SK-N-SH treated with all-trans-retinoic acid at 6 μM for 48 hours (cell line): ENCODE data around the gene BACH2.

Experiments used
- ATAC-seq: fragments of 200-7000 bp; cut with Tn5 transposase; 3 replicates; pipeline ENCODE4 v1.9.1; 2020; ENCODE audit warnings: mild to moderate bottlenecking, moderate library complexity
- ARNTL ChIP-seq: fragments of 450-650 bp; formaldehyde crosslinking; IDR thresholded peaks from 2 replicates; pipeline ENCODE4 v1.5.0; 2020; ENCODE audit warnings: low read depth, mild to moderate bottlenecking, moderate library complexity, borderline replicate concordance
- BACH2 ChIP-seq: fragments of 250-450 bp; sonication (Bioruptor Pico); IDR thresholded peaks from 2 replicates; pipeline ENCODE4 v1.9.0; 2021; ENCODE audit warnings: mild to moderate bottlenecking, borderline replicate concordance
- CREB5 ChIP-seq: fragments of 250-450 bp; sonication (Bioruptor Pico); IDR thresholded peaks from 2 replicates; pipeline ENCODE4 v1.5.1; 2020; ENCODE audit warnings: low read depth, mild to moderate bottlenecking, moderate library complexity
- CSDC2 ChIP-seq: fragments of 250-450 bp; sonication (Bioruptor Pico); IDR thresholded peaks from 2 replicates; pipeline ENCODE4 v1.5.0; 2020; ENCODE audit warnings: mild to moderate bottlenecking, moderate library complexity
- CSRNP3 ChIP-seq: fragments of 250-450 bp; sonication (Bioruptor Pico); IDR thresholded peaks from 2 replicates; pipeline ENCODE4 v1.5.1; 2021; ENCODE audit warnings: mild to moderate bottlenecking, moderate library complexity
- ESRRG ChIP-seq: fragments of 250-450 bp; sonication (Bioruptor Pico); IDR thresholded peaks from 2 replicates; pipeline ENCODE4 v1.6.1; 2021; ENCODE audit warnings: mild to moderate bottlenecking
- GLIS3 ChIP-seq: fragments of 250-450 bp; sonication (Bioruptor Pico); IDR thresholded peaks from 2 replicates; pipeline ENCODE4 v1.5.0; 2020; ENCODE audit warnings: mild to moderate bottlenecking, moderate library complexity
- OSR1 ChIP-seq: fragments of 250-450 bp; sonication (Bioruptor Pico); IDR thresholded peaks from 2 replicates; pipeline ENCODE4 v1.8.0; 2022; ENCODE audit warnings: moderate library complexity, mild to moderate bottlenecking, inconsistent platforms
- PPARA ChIP-seq: fragments of 250-450 bp; sonication (Bioruptor Pico); IDR thresholded peaks from 2 replicates; pipeline ENCODE4 v1.5.0; 2020; ENCODE audit warnings: mild to moderate bottlenecking, borderline replicate concordance
- RARB ChIP-seq: fragments of 250-450 bp; sonication (Bioruptor Pico); IDR thresholded peaks from 2 replicates; pipeline ENCODE4 v1.8.0; 2021; ENCODE audit warnings: mild to moderate bottlenecking, moderate library complexity
- SNAI2 ChIP-seq: fragments of 250-450 bp; sonication (Bioruptor Pico); IDR thresholded peaks from 2 replicates; pipeline ENCODE4 v1.5.0; 2020; ENCODE audit warnings: mild to moderate bottlenecking, moderate library complexity
- TCF4 ChIP-seq: fragments of 250-450 bp; sonication (Bioruptor Pico); IDR thresholded peaks from 2 replicates; pipeline ENCODE4 v1.8.0; 2021; ENCODE audit warnings: mild to moderate bottlenecking, moderate library complexity, borderline replicate concordance
- TOX ChIP-seq: fragments of 250-450 bp; sonication (Bioruptor Pico); IDR thresholded peaks from 2 replicates; pipeline ENCODE4 v1.8.0; 2021; ENCODE audit warnings: mild to moderate bottlenecking, moderate library complexity, borderline replicate concordance
- TSHZ2 ChIP-seq: fragments of 250-450 bp; sonication (Bioruptor Pico); IDR thresholded peaks from 2 replicates; pipeline ENCODE4 v1.5.0; 2020; ENCODE audit warnings: mild to moderate bottlenecking, moderate library complexity
- ZC3H10 ChIP-seq: fragments of 250-450 bp; sonication (Bioruptor Pico); IDR thresholded peaks from 2 replicates; pipeline ENCODE4 v1.5.1; 2021; ENCODE audit warnings: mild to moderate bottlenecking, moderate library complexity
- ZFP3 ChIP-seq: fragments of 250-450 bp; sonication (Bioruptor Pico); IDR thresholded peaks from 2 replicates; pipeline ENCODE4 v1.5.0; 2020; ENCODE audit warnings: mild to moderate bottlenecking, moderate library complexity
- ZFP30 ChIP-seq: fragments of 450-650 bp; formaldehyde crosslinking; IDR thresholded peaks from 2 replicates; pipeline ENCODE4 v1.5.0; 2022; ENCODE audit warnings: mild to moderate bottlenecking, moderate library complexity
- ZNF565 ChIP-seq: fragments of 450-650 bp; formaldehyde crosslinking; conservative IDR thresholded peaks from 2 replicates; pipeline ENCODE4 v1.5.0; 2020; ENCODE audit warnings: low read depth, mild to moderate bottlenecking, moderate library complexity
- ZNF70 ChIP-seq: fragments of 450-650 bp; formaldehyde crosslinking; IDR thresholded peaks from 2 replicates; pipeline ENCODE4 v1.5.0; 2020; ENCODE audit warnings: mild to moderate bottlenecking, moderate library complexity
- ZNF8 ChIP-seq: fragments of 450-650 bp; formaldehyde crosslinking; IDR thresholded peaks from 2 replicates; pipeline ENCODE4 v1.5.0; 2020; ENCODE audit warnings: mild to moderate bottlenecking, moderate library complexity
- TF ChIP-seq, protein P1 (sequence below): fragments of 250-450 bp; sonication (Bioruptor Pico); IDR thresholded peaks from 2 replicates; pipeline ENCODE4 v1.8.0; 2020; ENCODE audit warnings: mild to moderate bottlenecking, moderate library complexity, borderline replicate concordance

The BACH2 gene

DNA sequence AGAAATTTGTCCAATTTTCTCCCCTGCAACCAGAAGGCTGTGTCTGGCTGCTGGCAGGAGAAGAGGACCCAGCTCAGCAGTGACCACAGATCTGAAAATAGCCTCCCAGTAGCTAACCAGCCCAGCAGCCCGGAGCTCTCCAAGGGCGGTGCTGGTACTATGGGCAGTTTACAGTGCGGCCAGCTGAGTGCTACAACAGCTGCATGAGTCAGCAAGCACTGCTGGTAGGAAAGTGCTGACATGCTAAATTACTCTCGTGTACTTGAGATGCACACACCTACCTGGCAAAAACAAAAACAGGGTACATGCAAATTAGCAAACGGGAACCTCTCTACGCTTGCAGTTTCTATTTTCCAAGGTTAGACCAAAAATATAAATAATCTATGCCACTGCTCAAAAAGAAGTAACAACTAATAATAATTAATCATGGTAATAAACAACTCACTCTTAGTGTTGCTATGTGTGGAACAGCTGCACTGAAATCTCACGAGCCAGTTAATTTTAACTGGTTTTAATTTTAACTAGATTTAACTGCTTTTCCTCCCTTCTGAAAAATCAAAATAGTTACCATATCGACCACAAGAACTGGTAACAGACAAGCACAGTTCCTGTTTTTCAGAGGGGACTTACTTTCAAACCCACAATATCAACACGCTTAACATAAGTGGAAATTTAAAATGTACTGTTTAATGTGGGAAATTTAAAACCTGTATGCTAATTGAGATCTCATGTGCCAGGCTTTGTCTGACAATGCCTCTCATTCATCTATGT is 10.8 kb downstream of the BACH2 start:
- ATAC-seq: peak; percentile 95
- no peak for TF ChIP-seq ESRRG
- TF ChIP-seq ARNTL (CRISPR knock-in tag): no peak
- no peak for TF ChIP-seq ZFP30 (CRISPR knock-in tag)
- TF ChIP-seq BACH2 (CRISPR knock-in tag): no peak; the same call in 1 of the 2 replicates
- no peak for TF ChIP-seq SNAI2 (CRISPR knock-in tag)
- no peak for TF ChIP-seq CSRNP3
- TF ChIP-seq ZFP3 (CRISPR knock-in tag): no peak

DNA sequence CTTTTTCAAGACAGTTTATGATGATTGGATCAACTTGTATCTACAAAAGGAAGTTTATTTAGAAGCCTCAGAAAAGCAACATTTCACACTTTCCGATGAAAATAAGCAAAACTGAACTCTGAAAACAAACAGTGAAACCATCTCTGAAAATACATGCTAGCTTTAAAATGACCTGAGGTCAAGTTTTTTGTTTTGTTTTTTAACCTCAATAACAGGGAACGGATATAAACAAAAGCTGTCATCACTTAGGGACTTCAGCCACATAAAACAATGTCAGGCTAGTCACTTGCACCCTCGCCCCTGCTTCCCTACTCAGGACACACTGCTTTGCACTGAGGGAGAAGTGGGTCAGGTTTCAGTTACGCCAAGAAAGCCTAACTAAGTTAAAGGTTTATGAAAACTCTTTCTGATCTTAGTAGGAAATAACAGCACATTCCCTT is 11.6 kb downstream of the BACH2 start:
- ATAC-seq: peak; percentile 24; the same call in 2 of the 3 replicates
- TF ChIP-seq ZFP30 (CRISPR knock-in tag) (no peak), PPARA (CRISPR knock-in tag) (no peak), BACH2 (CRISPR knock-in tag) (no peak), OSR1 (CRISPR knock-in tag) (no peak), TOX (CRISPR knock-in tag) (no peak), ZNF70 (no peak), ZC3H10 (CRISPR knock-in tag) (no peak), TSHZ2 (CRISPR knock-in tag) (no peak), CSRNP3 (no peak), ZFP3 (CRISPR knock-in tag) (no peak), ZNF565 (CRISPR knock-in tag) (no peak), ZNF8 (CRISPR knock-in tag) (no peak), GLIS3 (CRISPR knock-in tag) (no peak), SNAI2 (CRISPR knock-in tag) (no peak), CREB5 (no peak), RARB (CRISPR knock-in tag) (no peak), ESRRG (no peak), CSDC2 (CRISPR knock-in tag) (no peak), TCF4 (CRISPR knock-in tag) (no peak)
- TF ChIP-seq, protein P1, sequence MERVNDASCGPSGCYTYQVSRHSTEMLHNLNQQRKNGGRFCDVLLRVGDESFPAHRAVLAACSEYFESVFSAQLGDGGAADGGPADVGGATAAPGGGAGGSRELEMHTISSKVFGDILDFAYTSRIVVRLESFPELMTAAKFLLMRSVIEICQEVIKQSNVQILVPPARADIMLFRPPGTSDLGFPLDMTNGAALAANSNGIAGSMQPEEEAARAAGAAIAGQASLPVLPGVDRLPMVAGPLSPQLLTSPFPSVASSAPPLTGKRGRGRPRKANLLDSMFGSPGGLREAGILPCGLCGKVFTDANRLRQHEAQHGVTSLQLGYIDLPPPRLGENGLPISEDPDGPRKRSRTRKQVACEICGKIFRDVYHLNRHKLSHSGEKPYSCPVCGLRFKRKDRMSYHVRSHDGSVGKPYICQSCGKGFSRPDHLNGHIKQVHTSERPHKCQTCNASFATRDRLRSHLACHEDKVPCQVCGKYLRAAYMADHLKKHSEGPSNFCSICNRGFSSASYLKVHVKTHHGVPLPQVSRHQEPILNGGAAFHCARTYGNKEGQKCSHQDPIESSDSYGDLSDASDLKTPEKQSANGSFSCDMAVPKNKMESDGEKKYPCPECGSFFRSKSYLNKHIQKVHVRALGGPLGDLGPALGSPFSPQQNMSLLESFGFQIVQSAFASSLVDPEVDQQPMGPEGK (CRISPR knock-in tag): no peak
